DMS153 treated with DMSO at 0.1 percent for 48 hours (cell line): ENCODE results near the gene TOMM40L.

ENCODE experiments used
- DNase-seq: peaks from one replicate; lab custom pipeline; 2025; ENCODE audit not compliant: unreplicated experiment; lab: John Stamatoyannopoulos, UW

TOMM40L gene

GRCh38 chr1:161225534-161226319, at the start of gene TOMM40L:
Gene TOMM40L (plus strand): TSS chr1:161226060. CDS start chr1:161226490, 430 bp downstream.
- peak; percentile 97 for DNase-seq

GRCh38 chr1:161176468-161177111, 49.3 kb upstream of the TOMM40L start:
- no peak for DNase-seq

DNA sequence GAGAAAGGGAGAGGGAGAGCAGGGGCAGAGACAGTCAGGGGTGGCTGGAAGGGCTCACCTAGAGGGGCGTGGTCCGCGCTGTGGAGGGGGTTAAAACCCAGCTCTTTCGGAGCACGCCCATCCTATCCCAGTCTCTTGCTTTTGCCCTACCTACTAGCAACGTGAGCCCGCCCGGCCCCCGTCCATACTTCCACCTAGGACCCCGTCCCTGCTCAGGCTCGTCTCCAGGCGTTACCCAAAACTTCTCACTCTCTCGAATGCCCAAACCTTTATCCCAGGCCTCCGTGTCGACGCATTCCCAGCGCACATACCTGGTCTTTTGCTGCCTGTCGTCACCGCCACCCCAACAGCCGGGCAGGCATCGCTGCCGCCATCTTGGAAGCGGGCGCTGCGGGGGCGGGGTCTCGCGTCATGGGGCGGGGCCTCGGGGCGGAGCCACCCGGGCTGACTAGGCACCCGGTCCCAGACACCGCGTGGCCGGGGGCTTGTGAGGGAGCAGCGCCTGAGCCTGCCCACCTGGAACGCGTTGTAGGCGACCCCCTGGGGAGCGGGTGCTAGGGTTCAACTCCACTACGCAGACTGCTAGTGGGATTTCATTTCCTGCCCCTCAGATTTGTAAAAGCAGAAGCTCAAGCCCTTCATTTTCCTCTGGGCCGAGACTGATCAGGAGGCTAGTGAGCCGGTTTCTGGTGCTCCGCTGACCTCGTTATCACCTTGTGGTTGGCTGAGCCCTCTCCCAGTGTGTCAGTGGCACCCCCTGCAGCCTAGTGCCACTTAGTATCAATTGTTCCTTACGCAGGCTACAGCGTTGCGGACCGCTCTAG, 48.5 kb upstream of the TOMM40L start, which contains the start of gene B4GALT3:
Gene B4GALT3, minus strand, starts transcription at position 396 of the 824 bp plus-strand sequence. CDS start 1,447 bp downstream, outside the sequence.
- peak; percentile 97 for DNase-seq

DNA sequence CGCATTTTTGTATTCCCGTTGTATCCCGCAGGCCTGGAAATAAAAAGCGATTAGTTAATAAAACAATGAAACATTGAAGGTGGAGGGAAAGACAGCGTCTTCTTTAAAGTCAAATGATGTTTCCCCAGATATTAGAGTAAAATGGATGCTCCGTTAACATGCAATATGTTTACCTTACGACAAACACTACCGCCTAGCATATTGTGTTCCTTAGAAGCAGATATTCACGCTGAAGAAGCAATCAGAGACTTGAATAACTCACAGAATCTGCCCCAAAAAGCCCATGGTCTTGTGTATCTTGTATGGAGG, 48.0 kb upstream of the TOMM40L start:
- DNase-seq: no peak

- DNase-seq: no peak
These were observed 46.2 kb upstream of the TOMM40L start for GRCh38 chr1:161179698-161180097.

DNA sequence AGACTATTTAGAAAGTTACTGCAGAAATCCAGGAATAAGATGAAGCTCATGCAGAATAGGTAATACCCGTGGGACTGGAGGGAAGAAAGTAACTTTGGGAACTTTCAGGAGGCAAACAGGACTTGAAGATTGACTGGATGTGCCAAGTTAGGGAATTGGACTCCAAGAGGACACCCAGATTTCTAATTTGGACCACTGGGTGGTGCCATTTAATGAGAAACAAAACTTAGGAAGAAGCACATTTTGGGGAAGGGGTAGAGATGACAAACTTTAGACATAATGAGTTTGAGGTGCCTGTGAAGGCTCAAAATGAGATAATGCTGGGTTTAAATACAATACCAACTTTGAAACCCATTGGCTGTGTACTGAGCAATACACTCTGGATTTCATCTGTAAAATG, 45.2 kb upstream of the TOMM40L start:
- no peak for DNase-seq

GRCh38 chr1:161182214-161182613, 43.6 kb upstream of the TOMM40L start:
- no peak for DNase-seq

- no peak for DNase-seq
These were observed 40.6 kb upstream of the TOMM40L start for GRCh38 chr1:161185282-161185682.

DNA sequence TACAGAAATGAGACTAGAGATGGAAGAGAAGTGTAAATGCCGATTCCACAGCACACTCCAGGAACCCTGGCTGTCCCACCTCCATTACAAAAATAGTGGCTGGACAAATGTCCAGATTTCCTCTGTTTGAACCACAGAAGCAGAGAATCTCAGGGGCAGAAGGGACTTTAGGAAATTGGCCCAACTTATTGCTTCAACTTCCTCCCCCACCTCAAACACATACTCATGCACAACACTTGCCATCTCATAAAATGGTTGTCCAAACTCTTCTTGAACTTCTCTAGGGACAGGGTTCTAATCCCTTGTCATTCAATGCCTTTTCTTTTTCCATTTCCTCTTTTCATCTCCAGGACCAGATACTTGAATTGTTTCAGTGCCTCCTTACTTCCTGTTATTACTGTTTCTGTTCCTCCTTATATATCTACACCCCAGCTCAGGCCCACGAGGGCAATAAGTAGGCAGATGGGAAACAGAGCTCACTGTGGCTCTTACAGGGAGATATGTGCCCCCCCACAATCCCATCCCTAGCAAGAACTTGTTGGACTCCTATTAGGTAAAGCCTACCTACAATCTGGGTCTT, 40.0 kb upstream of the TOMM40L start:
- DNase-seq: no peak

- no peak for DNase-seq
These were observed 38.5 kb upstream of the TOMM40L start for GRCh38 chr1:161187311-161187710.

DNA sequence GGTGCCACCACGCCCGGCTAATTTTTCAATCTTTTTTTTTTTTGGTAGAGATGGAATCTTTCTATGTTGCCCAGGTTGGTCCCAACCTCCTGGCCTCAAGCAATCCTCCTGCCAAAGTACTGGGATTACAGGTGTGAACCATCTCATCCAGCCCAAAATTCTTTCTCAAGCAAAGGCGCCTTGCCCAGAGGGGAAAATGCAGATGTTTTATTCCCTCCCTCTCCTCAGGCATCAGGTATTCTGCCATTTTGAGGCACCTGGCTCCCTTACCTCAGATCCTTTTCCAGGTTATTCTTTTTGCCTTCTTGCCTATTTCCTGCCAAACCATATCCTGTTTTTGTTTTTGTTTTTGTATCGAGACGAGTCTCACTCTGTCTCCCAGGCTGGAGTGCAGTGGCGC, 37.5 kb upstream of the TOMM40L start:
- no peak for DNase-seq

- no peak for DNase-seq
These were observed 36.8 kb upstream of the TOMM40L start for GRCh38 chr1:161189036-161189435.

DNA sequence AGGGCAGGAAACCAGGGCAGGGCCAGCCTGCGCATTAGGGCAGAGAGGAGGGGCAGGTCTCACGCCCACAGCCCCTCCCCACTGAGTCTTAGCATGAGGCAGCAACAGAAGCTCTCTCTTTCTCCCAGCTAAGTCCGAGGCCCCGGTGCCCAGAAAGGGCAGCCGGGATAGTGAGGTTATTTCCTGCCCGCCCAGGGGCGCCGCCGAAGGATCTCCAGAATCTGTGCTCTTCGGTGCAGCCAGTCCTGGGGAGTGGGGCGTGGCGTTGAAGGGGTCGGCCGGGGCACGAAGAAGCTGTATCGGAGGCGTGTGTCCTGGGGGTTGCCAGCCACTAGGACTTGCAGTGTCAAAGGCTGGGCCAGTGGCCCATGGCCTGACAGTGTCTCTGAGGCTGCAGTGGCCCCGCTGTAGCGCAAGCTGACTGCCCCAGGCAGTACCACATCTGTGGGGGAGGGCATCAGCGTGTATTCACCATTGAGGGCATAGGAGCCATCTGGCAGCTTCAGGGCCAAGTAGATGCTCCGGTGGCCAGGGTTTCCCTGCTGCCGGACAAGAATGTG, 34.8 kb upstream of the TOMM40L start:
- DNase-seq: no peak

GRCh38 chr1:161191971-161192370, 33.9 kb upstream of the TOMM40L start:
- no peak for DNase-seq

DNA sequence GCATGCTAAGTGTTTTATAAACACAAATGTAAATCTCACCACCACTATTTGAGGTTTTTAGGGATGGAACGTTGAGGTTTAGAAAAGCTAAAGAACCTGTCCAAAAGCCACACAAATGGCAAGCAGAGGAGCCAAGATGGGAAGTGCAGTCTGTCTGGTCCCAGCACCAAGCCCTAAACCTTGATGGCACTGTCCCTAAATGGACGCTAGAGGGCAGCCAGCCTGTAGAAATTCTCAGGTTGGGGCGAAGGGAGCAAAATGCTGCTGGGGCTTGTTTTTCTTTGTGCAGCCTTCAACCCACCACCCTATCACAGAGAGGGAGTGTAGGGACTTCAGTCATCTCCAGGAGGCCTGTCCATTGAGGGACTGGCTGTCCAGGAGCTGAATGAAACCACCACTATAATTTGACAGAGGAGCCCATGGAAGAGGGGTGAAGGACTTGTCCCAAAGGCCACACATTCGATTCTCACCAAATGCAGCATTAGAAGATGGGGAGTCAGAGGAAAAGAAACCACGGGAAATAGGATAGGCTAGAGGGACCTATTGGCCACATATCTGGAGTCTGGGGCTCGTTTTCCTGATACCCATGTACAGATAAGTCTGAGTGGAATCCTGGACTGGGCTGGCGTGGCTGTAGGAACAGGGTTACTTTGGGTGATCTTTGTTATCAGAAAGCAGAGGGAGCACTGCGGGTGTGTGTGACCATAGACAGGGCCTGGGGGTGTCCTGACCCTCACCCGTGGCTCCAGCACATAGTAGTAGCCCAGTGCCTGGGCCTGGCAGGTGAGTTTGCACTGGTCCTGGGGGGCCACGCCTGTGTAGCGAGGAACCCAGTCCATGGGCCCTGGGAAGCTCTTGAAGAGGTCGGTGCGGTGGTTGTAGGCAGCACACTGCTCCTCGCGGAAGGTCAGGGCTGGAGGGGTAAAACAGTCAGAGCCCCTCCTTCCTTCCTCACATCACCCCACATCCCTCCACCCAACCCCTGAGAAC, 33.1 kb upstream of the TOMM40L start:
- peak; percentile 81 for DNase-seq

GRCh38 chr1:161193561-161194235, 32.2 kb upstream of the TOMM40L start:
- no peak for DNase-seq

DNA sequence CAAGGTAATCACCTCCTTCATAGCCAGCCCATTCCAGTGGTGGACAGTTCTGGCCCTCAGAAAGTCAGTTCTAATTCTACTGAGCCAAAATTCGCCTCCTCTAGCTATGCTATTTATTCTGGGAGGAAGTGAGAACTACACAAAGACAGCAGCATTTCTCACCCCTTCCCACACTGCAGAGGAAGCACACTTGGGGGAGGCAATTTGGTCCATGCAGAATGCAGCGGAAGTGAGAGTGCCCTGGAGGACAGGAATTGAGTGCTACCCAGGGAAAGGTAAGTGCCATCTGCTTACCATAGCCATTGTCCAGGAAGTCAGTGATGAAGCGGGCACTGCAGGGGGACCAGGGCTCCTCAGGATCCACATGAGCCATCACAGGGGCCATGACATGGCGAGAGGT, 30.7 kb upstream of the TOMM40L start:
- no peak for DNase-seq

GRCh38 chr1:161196111-161196510, 29.7 kb upstream of the TOMM40L start:
- DNase-seq: no peak
